Activated naive CD8-positive, alpha-beta T cell treated with anti-CD3 and anti-CD28 coated beads, Interleukin-2, amount 50 U/mL, for 16 hours (primary cell): ENCODE data around the gene PRAMEF1.
"Not testable (repeated sequence)": the region's sequence is repeated elsewhere in the genome, so short reads cannot be mapped to it uniquely, and the experiment has no call there.

ENCODE experiments used
- DNase-seq: peaks from one replicate; pipeline ENCODE4 v3.0.0-alpha.2; 2020; ENCODE audit warnings: low read depth, low spot score

Gene PRAMEF1

GRCh38 chr1:12791097-12791496, at the start of gene PRAMEF1:
Gene PRAMEF1 (plus strand): TSS chr1:12791397. CDS start chr1:12793228, 1,831 bp downstream.
- DNase-seq = not testable (repeated sequence)

GRCh38 chr1:12741946-12742345, 49.3 kb upstream of the PRAMEF1 start:
- DNase-seq = no peak

GRCh38 chr1:12745126-12745991, 45.8 kb upstream of the PRAMEF1 start:
- no peak for DNase-seq

GRCh38 chr1:12745992-12746323, 45.2 kb upstream of the PRAMEF1 start, which contains the start of gene CFAP107:
Gene CFAP107 (plus strand): TSS chr1:12746200. CDS start chr1:12746431, 231 bp downstream.
- DNase-seq = no peak

GRCh38 chr1:12748778-12749355, 42.3 kb upstream of the PRAMEF1 start:
- no peak for DNase-seq

- DNase-seq = no peak
Observed at GRCh38 chr1:12754738-12755137, 36.5 kb upstream of the PRAMEF1 start.

GRCh38 chr1:12756273-12756672, 34.9 kb upstream of the PRAMEF1 start:
- no peak for DNase-seq

GRCh38 chr1:12756768-12757413, 34.3 kb upstream of the PRAMEF1 start:
- DNase-seq = no peak

GRCh38 chr1:12757836-12758235, 33.4 kb upstream of the PRAMEF1 start:
- DNase-seq = no peak

GRCh38 chr1:12760256-12760795, 30.9 kb upstream of the PRAMEF1 start:
- DNase-seq = no peak

GRCh38 chr1:12761781-12762180, 29.4 kb upstream of the PRAMEF1 start:
- DNase-seq = no peak

GRCh38 chr1:12762766-12763165, 28.4 kb upstream of the PRAMEF1 start:
- no peak for DNase-seq

GRCh38 chr1:12763479-12763878, 27.7 kb upstream of the PRAMEF1 start:
- DNase-seq = no peak

- no peak for DNase-seq
Observed at GRCh38 chr1:12764016-12764415, 27.2 kb upstream of the PRAMEF1 start.

GRCh38 chr1:12769031-12769430, 22.2 kb upstream of the PRAMEF1 start:
- no peak for DNase-seq

GRCh38 chr1:12769976-12770505, 21.2 kb upstream of the PRAMEF1 start:
- no peak for DNase-seq

GRCh38 chr1:12770620-12771019, 20.6 kb upstream of the PRAMEF1 start:
- DNase-seq = no peak

GRCh38 chr1:12771186-12771585, 20.0 kb upstream of the PRAMEF1 start:
- no peak for DNase-seq

- DNase-seq = no peak
Observed at GRCh38 chr1:12772520-12772919, 18.7 kb upstream of the PRAMEF1 start.

GRCh38 chr1:12773438-12773837, 17.8 kb upstream of the PRAMEF1 start, which contains the start of gene PRAMEF12:
Gene PRAMEF12 (plus strand): TSS chr1:12773738. CDS start chr1:12774868, 1,130 bp downstream.
- no peak for DNase-seq

GRCh38 chr1:12774801-12775345, 16.3 kb upstream of the PRAMEF1 start:
- no peak for DNase-seq

- DNase-seq = no peak
Observed at GRCh38 chr1:12775443-12775842, 15.8 kb upstream of the PRAMEF1 start.
